Activated B cell treated with CpG ODN at 0.5 μM for 24 hours (primary cell): ENCODE measurements around the gene KRT15. TPM values are rescaled to one million over a fixed set of nuclear protein-coding genes. Genes with fewer than 3 reads are reported as not detected.

Experiments
- ATAC-seq: fragments of 200-7000 bp; cut with Tn5 transposase; one replicate; pipeline ENCODE4 v1.10.0; 2021; ENCODE audit warnings: low read depth, mild to moderate bottlenecking, moderate library complexity
- CTCF ChIA-PET: fragments of 350-600 bp; sonication (Branson Sonifier 250); formaldehyde crosslinking; loops from one replicate; lab custom pipeline; 2021; ENCODE audit warnings: antibody characterized with exemption; lab: Charles Lee
- POLR2A ChIA-PET: fragments of 350-600 bp; sonication (Branson Sonifier 250); formaldehyde crosslinking; loops from one replicate; lab custom pipeline; 2021; ENCODE audit warnings: antibody characterized with exemption; lab: Charles Lee
- DNase-seq: peaks from one replicate; pipeline ENCODE4 v3.0.0; 2022
- H3K27ac Mint-ChIP-seq: one replicate; pipeline ENCODE4 v1.8.0; 2020; ENCODE audit warnings: mixed read lengths
- H3K27me3 Mint-ChIP-seq: one replicate; pipeline ENCODE4 v1.8.0; 2021; ENCODE audit warnings: mixed read lengths
- H3K36me3 Mint-ChIP-seq: one replicate; pipeline ENCODE4 v1.8.0; 2021; ENCODE audit warnings: low read depth, mixed read lengths
- H3K4me1 Mint-ChIP-seq: one replicate; pipeline ENCODE4 v1.8.0; 2021; ENCODE audit warnings: mixed read lengths
- H3K4me3 Mint-ChIP-seq: one replicate; pipeline ENCODE4 v1.8.0; 2020; ENCODE audit warnings: mild to moderate bottlenecking, mixed read lengths
- H3K9me3 Mint-ChIP-seq: one replicate; pipeline ENCODE4 v1.8.0; 2020; ENCODE audit warnings: mixed read lengths
- intact Hi-C: fragments of 100-400 bp; cut with micrococcal nuclease; formaldehyde crosslinking; loops from one replicate; pipeline ENCODE4 v1.15.1; 2024
- total RNA-seq: library from RNA; stranded (reverse); gene quantifications from 2 replicates; pipeline ENCODE4 v1.2.3, GENCODE V29; 2022
- TF ChIP-seq, protein P1 (sequence below): fragments of 200-600 bp; IDR thresholded peaks from one replicate; pipeline ENCODE4 v1.8.0; 2022; ENCODE audit warnings: antibody characterized with exemption, mild to moderate bottlenecking

The KRT15 gene
- total RNA-seq, 1 donor from 2014 or later, result not detected

DNA sequence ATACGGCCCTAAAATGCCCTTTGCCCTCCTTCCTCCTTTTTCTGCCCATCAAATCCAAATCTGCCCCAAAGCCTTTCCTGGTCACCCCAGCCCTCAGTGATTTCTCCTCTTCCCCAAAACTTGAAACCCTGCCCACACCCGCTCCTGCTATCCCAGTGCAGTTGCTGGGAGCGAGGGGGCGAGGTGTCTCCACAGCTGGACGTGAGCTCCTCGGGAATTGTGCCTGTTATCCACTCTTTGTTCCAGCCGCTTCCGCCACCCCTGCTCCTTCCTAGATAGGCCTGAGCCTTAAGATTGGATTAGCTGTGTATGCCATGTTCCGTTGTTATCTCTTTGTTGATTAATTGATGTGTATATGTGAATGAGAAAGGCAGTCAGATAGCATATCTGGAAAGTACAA, 35.2 kb downstream of the KRT15 start:
- ATAC-seq (no peak), DNase-seq (no peak)
- TF ChIP-seq, protein P1, sequence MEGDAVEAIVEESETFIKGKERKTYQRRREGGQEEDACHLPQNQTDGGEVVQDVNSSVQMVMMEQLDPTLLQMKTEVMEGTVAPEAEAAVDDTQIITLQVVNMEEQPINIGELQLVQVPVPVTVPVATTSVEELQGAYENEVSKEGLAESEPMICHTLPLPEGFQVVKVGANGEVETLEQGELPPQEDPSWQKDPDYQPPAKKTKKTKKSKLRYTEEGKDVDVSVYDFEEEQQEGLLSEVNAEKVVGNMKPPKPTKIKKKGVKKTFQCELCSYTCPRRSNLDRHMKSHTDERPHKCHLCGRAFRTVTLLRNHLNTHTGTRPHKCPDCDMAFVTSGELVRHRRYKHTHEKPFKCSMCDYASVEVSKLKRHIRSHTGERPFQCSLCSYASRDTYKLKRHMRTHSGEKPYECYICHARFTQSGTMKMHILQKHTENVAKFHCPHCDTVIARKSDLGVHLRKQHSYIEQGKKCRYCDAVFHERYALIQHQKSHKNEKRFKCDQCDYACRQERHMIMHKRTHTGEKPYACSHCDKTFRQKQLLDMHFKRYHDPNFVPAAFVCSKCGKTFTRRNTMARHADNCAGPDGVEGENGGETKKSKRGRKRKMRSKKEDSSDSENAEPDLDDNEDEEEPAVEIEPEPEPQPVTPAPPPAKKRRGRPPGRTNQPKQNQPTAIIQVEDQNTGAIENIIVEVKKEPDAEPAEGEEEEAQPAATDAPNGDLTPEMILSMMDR, result no peak
- H3K4me1 Mint-ChIP-seq, result peaks cover 6% of the 10 kb centered on the region
- no peaks in the 10 kb centered on the region for H3K36me3 Mint-ChIP-seq
- H3K9me3 Mint-ChIP-seq, result no peaks in the 10 kb centered on the region
- ChIA-PET CTCF (no interaction called here), POLR2A (no interaction called here)
- intact Hi-C loops, result no loop called here
- H3K4me3 Mint-ChIP-seq, result no peak overlapping the region
- H3K27me3 Mint-ChIP-seq, result peaks cover 9% of the 10 kb centered on the region
- no peak overlapping the region for H3K27ac Mint-ChIP-seq

DNA sequence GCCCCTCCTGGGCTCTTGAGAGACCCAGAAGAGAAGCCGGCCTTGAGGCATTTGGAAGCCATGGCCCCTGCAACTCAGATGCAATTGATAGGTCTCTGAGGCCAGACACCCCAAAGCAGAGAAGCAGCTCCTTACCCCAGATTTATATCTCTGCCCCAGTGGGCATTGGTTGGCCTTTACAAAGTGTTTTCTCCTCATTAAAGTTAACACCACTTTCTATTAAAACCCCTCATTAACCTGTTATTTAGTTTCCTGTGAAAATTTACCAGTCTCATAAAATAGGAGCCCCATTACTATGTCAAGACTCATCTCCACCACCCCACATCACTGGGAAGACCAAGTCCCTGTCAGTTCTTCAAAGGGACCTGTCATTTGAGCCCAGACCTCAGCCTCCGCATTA, 37.7 kb downstream of the KRT15 start, which contains the start of gene KRT35:
Gene KRT35 (minus strand): TSS at position 116 of the 400 bp plus-strand sequence. CDS start 54 bp downstream, at position 62.
- POLR2A ChIA-PET, result no interaction called here
- TF ChIP-seq, protein P1, result no peak
- Mint-ChIP-seq H3K4me3 (no peak within 1 kb of the TSS), H3K27me3 (peaks cover 3% of the 10 kb centered on the region), H3K4me1 (peaks cover 6% of the 10 kb centered on the region), H3K9me3 (no peaks in the 10 kb centered on the region), H3K36me3 (no peaks in the 10 kb centered on the region), H3K27ac (no peak within 1 kb of the TSS)
- DNase-seq, result no peak
- intact Hi-C loops, result no loop called here
- CTCF ChIA-PET, result no interaction called here
- ATAC-seq, result no peak

DNA sequence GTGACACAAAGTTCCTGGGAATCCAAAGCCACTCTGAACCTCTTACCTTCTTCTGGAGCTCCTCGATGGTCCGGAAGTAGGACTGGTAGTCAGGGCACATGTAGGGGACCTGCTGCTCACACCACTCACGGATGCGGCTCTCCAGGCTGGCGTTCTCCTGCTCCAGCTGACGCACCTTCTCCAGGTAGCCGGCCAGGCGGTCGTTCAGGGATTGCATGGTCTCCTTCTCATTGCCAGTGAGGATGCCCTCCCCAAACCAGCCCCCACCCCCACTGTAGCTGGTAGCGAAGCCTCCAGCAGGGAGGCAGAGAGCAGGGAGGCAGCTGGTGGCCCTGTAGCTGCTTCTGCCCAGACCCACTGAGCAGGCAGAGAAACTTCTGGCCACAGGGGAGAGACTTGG, 38.1 kb downstream of the KRT15 start:
- H3K4me1 Mint-ChIP-seq, result peaks cover 6% of the 10 kb centered on the region
- no peaks in the 10 kb centered on the region for H3K27me3 Mint-ChIP-seq
- CTCF ChIA-PET, result no interaction called here
- POLR2A ChIA-PET, result no interaction called here
- intact Hi-C loops, result no loop called here
- no peak overlapping the region for H3K27ac Mint-ChIP-seq
- H3K9me3 Mint-ChIP-seq, result no peaks in the 10 kb centered on the region
- TF ChIP-seq, protein P1, result no peak
- H3K36me3 Mint-ChIP-seq, result no peaks in the 10 kb centered on the region
- DNase-seq (no peak), ATAC-seq (no peak)
- H3K4me3 Mint-ChIP-seq, result no peak overlapping the region

DNA sequence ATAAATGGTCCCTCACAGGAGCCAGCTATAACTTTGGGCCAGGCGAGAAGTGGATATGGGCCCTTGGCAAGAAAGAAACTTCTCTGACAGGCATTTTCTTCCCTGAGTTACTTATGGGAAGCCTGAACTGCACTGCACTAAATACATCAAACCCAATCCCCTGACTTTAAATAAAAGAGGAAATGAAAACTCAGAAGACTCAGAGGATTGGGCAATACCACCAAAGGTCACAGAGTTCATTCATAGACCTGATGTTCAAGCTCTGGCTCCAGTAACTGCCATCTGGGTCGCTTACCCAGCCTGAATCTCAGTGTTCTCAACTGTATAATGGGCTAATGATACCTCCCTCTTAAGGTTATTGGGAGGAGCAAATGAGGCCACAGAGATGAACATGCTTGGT, 38.6 kb downstream of the KRT15 start:
- Mint-ChIP-seq H3K27me3 (peaks cover 1% of the 10 kb centered on the region), H3K4me3 (no peak overlapping the region), H3K27ac (no peak overlapping the region), H3K4me1 (peaks cover 6% of the 10 kb centered on the region), H3K36me3 (no peaks in the 10 kb centered on the region), H3K9me3 (no peaks in the 10 kb centered on the region)
- ATAC-seq, result peak; percentile 31
- ChIA-PET POLR2A (no interaction called here), CTCF (no interaction called here)
- intact Hi-C loops, result no loop called here
- no peak for DNase-seq
- TF ChIP-seq, protein P1, result no peak

DNA sequence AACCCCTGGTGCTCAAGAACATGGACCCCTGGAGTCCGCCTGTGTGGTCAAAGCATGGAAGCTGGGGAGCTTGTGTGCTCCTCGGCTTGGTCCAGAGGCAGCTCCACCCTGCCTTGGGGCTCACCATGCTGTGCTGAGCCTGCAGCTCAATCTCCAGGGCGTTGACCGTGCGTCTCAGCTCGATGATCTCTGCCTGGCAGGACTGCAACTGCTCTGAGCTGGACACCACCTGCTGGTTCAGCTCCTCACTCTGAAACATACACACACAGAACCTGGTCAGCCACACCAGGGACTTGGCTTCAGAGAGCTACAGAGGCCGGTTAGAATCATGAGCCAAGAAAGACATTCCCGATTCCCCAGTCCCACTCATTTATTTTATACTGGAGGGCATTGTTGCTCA, 40.5 kb downstream of the KRT15 start:
- CTCF ChIA-PET, result no interaction called here
- Mint-ChIP-seq H3K27me3 (peaks cover 4% of the 10 kb centered on the region), H3K4me1 (peaks cover 6% of the 10 kb centered on the region), H3K4me3 (no peak overlapping the region), H3K36me3 (no peaks in the 10 kb centered on the region), H3K9me3 (no peaks in the 10 kb centered on the region), H3K27ac (no peak overlapping the region)
- TF ChIP-seq, protein P1, result no peak
- intact Hi-C loops, result no loop called here
- DNase-seq, result no peak
- POLR2A ChIA-PET, result no interaction called here
- no peak for ATAC-seq
